ENCODE measurements around the gene GRM4.

- TF ChIP-seq CTCF (conservative IDR thresholded peaks at IDR 0.05; ENCODE audit: low read length) (no peak), EZH2phosphoT487 (IDR thresholded peaks at IDR 0.05; ENCODE audit: borderline replicate concordance) (no peak)
These were observed 92.2 kb downstream of the GRM4 start for GRCh38 chr6:34053721-34054120.
